Ectodermal cell (in vitro differentiated cells): ENCODE measurements around the gene ICE1.

Experiments used
- H3K27ac ChIP-seq: 2 replicates; pipeline ENCODE4 v1.7.0; 2013; ENCODE audit warnings: mild to moderate bottlenecking, low read depth, low read length; ENCODE audit not compliant: insufficient read depth, poor library complexity, severe bottlenecking
- H3K27me3 ChIP-seq: 2 replicates; pipeline ENCODE4 v1.7.0; 2013; ENCODE audit warnings: mild to moderate bottlenecking, low read length; ENCODE audit not compliant: insufficient read depth, control insufficient read depth, poor library complexity, severe bottlenecking
- H3K36me3 ChIP-seq: one replicate; pipeline ENCODE4 v1.7.0; 2013; ENCODE audit warnings: low read length; ENCODE audit not compliant: control insufficient read depth, insufficient read depth
- H3K4me1 ChIP-seq: one replicate; pipeline ENCODE4 v1.7.0; 2013; ENCODE audit warnings: low read length; ENCODE audit not compliant: control insufficient read depth, insufficient read depth
- H3K4me3 ChIP-seq: 2 replicates; pipeline ENCODE4 v1.7.0; 2013; ENCODE audit warnings: low read depth, low read length, control low read depth; ENCODE audit not compliant: insufficient read depth
- H3K9me3 ChIP-seq: 2 replicates; pipeline ENCODE4 v1.7.0; 2013; ENCODE audit warnings: mild to moderate bottlenecking, low read length, moderate library complexity; ENCODE audit not compliant: control insufficient read depth
- WGBS, 2 experiments: methylation state at CpG; one replicate each; pipeline ENCODE4 v1.1.7; 2013; ENCODE audit warnings: missing lambda C conversion rate in 2 of 2; 5-methylcytosine and 5-hydroxymethylcytosine counted together

Gene ICE1

DNA sequence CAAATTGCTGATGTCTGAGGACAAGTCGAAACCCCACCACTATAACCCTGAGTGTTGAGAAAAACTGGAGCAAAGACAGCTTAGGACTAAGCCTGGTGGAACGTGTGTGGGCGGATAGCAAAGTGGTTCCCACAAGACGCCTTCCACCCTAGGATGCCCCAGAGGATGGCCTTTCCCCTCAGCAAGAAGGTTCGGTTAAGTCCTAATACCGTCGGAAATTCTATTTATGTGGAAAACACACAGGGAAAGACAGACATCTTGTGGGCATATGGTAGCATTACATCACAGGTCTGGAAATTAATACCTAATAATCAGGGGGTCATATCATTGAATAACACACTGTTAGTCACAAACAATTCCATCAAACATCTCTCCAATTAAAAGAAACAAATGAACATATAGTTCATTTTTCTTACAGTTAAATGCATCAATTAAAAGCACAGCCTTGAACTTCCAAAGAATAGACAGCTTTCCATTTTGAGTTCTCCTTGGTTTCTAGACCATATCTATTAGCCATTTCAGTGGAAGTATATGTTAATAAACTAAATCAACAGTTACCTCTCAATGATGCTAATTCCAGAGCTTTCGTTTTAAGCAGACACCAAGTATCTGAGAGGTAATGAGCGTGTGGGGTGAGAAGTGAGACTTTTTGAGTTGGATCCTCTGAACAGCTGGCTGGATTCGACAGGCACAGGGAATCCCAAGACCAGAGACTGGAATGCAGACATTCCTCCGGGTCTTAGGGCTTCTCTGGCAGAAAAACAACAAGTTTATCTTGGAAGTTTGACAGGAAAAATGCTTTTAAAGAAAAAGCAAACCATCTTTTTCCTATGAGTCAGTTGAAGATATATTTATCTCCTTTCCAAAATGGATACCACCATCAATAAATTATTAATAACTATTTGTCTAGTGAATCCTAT lies 2.9 kb upstream of the ICE1 start:
- Histone ChIP-seq H3K36me3 (no peaks in the 10 kb centered on the region), H3K9me3 (no peaks in the 10 kb centered on the region), H3K4me1 (peaks cover 11% of the 10 kb centered on the region), H3K27ac (no peak overlapping the region), H3K4me3 (no peak overlapping the region), H3K27me3 (no peaks in the 10 kb centered on the region)
- WGBS, 2 experiments = 35 to 44% methylated on average over 11 of the region's 11 CpGs

DNA sequence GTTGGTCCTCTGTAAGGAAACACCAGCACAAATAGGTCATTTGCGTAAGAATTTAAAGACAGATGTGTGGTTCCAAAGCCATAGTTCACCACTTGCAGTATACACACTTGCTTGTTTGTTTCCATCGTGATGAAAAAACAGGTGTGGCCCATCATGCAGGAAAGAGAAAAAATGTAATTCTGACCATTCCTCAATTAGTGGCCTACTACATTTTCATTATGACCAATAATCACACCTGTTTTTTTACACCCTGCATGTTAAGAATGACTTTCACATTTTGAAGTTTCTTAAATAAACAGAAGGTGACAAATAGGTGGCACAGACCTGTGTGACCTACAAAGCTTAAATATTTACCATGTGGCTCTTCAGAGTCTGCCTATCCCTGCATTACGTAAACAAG lies 2.2 kb upstream of the ICE1 start:
- no peaks in the 10 kb centered on the region for H3K27me3 ChIP-seq
- H3K4me1 ChIP-seq = peaks cover 11% of the 10 kb centered on the region
- no peak overlapping the region for H3K4me3 ChIP-seq
- no peaks in the 10 kb centered on the region for H3K9me3 ChIP-seq
- no peak overlapping the region for H3K27ac ChIP-seq
- WGBS, 2 experiments = 90 to 94% methylated on average over 3 of the region's 3 CpGs
- H3K36me3 ChIP-seq = no peaks in the 10 kb centered on the region

DNA sequence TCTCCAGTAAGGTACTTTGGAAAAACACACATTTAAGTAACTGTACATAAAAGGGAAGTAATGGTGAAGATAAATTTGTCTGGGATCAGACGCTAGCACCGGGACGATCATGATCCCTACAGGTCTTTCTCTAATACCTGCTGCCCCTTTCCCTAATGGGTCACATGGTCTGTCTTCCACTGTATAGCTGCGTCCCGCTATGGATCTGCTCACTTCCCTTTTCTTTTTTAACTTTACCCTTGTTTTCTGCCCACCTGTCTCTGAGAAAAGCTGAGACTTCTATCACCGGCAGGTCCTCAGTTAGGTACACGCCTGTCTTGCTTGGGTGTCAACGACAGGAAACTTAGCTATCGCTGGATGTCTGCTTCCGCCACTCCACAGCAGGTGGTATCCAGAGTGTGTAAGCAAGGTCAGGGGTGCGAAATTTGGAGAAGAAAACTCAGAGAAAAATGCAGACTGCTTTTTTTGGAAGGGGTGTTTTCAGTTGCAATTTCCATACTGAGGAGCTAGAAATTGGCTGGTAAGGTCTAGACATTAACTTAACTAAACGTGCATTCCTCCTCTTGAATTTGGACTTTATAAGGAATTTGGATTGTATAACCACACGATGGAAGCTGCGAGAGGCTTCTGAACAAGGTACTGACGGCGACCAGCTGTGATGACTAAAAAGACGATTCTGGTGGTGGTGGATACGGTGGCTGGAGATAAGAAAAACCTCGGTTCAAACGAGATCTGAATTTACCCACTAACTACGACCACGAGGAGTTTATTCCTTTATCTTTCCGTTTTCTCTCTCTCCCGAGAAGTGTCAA lies 1.1 kb upstream of the ICE1 start:
- 30 to 32% methylated on average over 21 to 24 of the region's 24 CpGs for WGBS, 2 experiments
- peak overlapping the region; percentile 72 for H3K4me3 ChIP-seq
- H3K27me3 ChIP-seq = no peaks in the 10 kb centered on the region
- H3K4me1 ChIP-seq = peaks cover 11% of the 10 kb centered on the region
- H3K36me3 ChIP-seq = no peaks in the 10 kb centered on the region
- peak overlapping the region; percentile 100 for H3K27ac ChIP-seq
- H3K9me3 ChIP-seq = no peaks in the 10 kb centered on the region

DNA sequence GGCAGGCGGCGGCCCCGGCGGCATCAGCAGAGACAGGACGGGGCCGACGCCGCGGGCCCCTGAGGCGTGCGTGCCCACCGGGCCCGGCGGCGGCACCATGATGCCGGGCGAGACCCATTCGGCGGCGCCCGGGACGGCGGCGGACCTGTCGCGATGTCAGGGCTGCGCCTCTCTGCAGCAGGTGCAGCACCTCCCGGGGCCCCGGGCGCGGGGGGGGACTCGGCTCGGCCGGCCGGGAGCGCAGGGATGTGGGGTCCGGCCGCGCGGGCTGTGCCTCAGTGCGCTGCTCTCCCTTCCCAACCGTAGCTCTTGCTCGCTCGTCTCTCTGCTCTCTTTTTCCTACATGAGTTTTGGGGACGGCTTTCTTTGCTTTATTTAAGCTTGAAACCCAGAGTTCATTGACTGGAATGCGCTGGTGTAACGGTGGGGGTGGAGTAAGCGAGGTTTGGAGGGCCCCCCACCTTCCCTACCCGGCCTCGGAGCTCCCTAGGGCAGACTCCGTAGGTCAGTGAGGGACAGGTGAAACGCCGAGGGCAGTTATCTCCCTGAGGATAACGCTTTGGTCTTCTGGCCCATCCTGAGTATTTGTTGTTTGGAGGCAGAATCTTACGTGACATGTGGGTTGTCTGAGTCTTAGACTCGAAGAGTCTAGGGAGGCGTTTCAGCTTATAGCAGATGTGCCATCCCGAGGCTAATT lies 490 bp downstream of the ICE1 start:
- peak overlapping the region; percentile 100 for H3K27ac ChIP-seq
- no peaks in the 10 kb centered on the region for H3K36me3 ChIP-seq
- H3K4me3 ChIP-seq = peak overlapping the region; percentile 72
- WGBS, 2 experiments = 1% methylated on average over 58 of the region's 58 CpGs
- no peaks in the 10 kb centered on the region for H3K27me3 ChIP-seq
- peaks cover 11% of the 10 kb centered on the region for H3K4me1 ChIP-seq
- H3K9me3 ChIP-seq = no peaks in the 10 kb centered on the region

DNA sequence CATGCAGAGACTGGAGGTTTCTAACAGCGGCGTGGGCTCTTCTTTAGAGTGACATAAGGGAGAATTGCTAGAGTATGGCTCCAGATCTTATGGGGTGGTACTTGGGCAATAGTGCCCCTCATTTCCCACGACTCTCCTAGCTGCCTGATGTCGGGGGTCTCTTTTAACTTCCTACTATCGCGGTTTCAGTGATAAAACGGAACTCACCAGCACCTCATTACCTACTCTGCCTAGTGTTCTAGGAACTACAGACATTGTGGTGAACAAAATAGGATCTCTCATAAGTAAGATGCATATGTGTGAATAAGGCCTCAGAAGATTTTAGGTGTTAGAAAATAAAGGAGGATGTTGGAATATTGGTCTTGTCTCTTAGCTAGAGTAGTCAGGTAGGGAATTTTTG lies 1.1 kb downstream of the ICE1 start:
- Histone ChIP-seq H3K9me3 (no peaks in the 10 kb centered on the region), H3K27ac (no peak overlapping the region), H3K4me3 (peak overlapping the region; percentile 72), H3K27me3 (no peaks in the 10 kb centered on the region), H3K4me1 (peaks cover 11% of the 10 kb centered on the region), H3K36me3 (no peaks in the 10 kb centered on the region)
- WGBS, 2 experiments = 65 to 71% methylated on average over 7 of the region's 7 CpGs

DNA sequence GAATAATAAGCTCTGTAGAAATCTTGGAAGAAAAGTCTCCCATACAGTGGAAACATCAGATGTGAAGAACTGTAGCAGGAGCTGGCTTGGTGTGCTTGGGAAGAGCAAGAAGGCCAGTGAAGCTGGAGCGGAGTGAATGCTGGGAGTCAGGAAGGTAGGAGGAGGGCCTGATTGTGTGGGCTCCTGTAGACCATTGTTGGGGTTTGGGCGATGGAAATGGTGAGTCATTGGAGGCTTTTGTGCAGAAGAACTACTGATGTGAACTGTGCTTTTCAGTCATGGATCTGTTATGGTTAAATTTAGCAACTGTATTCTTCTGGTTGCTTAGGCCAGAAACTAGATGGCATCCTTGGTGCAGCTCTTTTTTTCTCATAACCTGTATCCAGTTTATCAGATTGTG lies 2.3 kb downstream of the ICE1 start:
- H3K4me1 ChIP-seq = peaks cover 11% of the 10 kb centered on the region
- no peaks in the 10 kb centered on the region for H3K27me3 ChIP-seq
- H3K9me3 ChIP-seq = no peaks in the 10 kb centered on the region
- H3K36me3 ChIP-seq = no peaks in the 10 kb centered on the region
- WGBS, 2 experiments = 88 to 91% methylated on average over 2 of the region's 2 CpGs
- no peak overlapping the region for H3K27ac ChIP-seq
- H3K4me3 ChIP-seq = no peak overlapping the region

DNA sequence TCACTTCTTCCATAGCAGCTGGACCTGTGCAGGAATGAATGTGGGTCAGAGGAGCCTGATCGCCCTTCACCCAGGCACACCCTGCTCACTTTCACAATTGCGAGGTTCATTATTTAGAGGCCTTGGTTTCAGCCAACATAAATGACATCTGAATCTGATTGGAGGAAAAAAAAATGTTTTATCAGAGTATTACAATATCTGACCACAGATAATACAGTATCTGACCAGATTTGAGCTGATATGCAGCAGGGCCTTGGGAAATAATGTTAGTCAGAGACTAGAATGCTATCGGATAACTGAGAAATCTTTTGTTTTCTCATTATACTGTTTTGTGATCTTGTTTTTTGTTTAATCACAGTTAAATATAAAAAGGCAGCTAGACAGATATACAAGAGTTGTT lies 7.7 kb downstream of the ICE1 start:
- WGBS, 2 experiments = 87 to 100% methylated on average over 2 to 3 of the region's 3 CpGs
- no peak overlapping the region for H3K27ac ChIP-seq
- no peaks in the 10 kb centered on the region for H3K36me3 ChIP-seq
- no peaks in the 10 kb centered on the region for H3K9me3 ChIP-seq
- H3K4me1 ChIP-seq = no peaks in the 10 kb centered on the region
- H3K27me3 ChIP-seq = no peaks in the 10 kb centered on the region
- H3K4me3 ChIP-seq = no peak overlapping the region

DNA sequence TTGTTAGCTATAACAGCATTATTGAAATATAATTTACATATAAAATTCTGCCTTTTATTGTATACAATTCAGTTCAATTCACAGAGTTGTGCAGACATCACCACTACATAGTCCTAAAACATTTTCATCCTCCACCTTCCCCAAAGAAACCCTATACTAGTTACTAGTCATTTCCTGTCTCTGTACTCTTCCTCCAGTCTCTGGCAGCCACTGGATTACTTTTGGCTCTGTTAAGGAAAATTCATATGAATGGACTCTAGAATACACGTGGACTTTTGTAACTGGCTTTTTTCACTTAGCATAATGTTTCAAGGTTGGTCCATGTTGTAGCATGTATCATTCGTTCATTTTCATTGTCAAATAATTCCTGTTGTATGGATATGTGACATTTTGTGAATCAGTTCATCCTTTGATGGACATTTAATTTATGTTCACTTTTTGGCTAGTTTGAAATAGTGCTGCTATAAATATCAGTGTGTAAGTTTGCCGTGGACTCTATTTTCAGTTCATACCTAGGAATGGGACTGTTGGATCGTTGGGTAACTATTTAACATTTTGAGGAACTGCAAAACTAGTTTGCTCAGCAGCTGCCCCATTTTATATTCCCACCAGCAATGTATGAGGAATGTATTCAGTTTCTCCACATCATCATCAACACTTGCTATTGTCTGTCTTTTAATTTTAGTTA lies 9.7 kb downstream of the ICE1 start:
- no peaks in the 10 kb centered on the region for H3K36me3 ChIP-seq
- H3K27ac ChIP-seq = no peak overlapping the region
- H3K27me3 ChIP-seq = no peaks in the 10 kb centered on the region
- no peak overlapping the region for H3K4me3 ChIP-seq
- no peaks in the 10 kb centered on the region for H3K9me3 ChIP-seq
- WGBS, 2 experiments = 86 to 88% methylated on average over 4 of the region's 4 CpGs
- H3K4me1 ChIP-seq = no peaks in the 10 kb centered on the region

DNA sequence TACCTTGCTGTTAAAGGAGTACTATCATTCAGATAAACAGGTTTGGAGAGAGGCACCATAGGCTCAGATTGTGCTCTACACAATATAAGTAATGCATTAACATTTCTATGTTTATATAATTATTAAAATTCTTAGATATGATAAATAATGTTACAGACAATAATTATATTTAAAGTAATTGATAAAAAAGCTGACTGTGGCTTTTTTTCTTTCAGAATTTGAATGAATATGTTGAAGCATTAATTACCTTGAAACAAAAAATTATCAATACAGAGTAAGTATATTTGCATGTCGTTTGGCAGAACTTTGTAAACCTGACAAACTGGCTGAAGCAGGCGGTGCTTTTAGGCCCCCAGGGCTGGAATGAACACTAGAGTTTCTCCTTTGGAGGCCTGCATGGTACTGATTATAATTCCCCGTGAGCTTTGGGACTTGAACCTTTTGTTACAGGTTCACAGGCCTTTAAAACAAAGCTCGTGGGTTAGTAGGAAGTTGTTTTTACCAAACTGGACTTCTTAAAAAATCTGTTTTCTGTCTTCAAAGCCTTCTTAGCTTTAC lies 13.8 kb downstream of the ICE1 start:
- Histone ChIP-seq H3K27ac (no peak overlapping the region), H3K4me3 (no peak overlapping the region), H3K9me3 (no peaks in the 10 kb centered on the region), H3K4me1 (no peaks in the 10 kb centered on the region), H3K27me3 (no peaks in the 10 kb centered on the region), H3K36me3 (no peaks in the 10 kb centered on the region)
- 78 to 84% methylated on average over 4 of the region's 4 CpGs for WGBS, 2 experiments
